AG09309 (cell line): ENCODE results near the gene MORN5.

Experiments
- DNase-seq: peaks from one replicate; pipeline ENCODE4 v3.0.0-alpha.2; 2010; ENCODE audit warnings: low read depth
- H3K4me3 ChIP-seq: 2 replicates; pipeline ENCODE4 v1.5.1; 2011; ENCODE audit warnings: mild to moderate bottlenecking, low read depth, low read length, moderate library complexity; ENCODE audit not compliant: control insufficient read depth
- CTCF ChIP-seq: IDR thresholded peaks from 2 replicates; pipeline ENCODE4 v1.5.1; 2011; ENCODE audit warnings: mild to moderate bottlenecking, low read depth, low read length, inconsistent platforms; ENCODE audit not compliant: insufficient read depth, control insufficient read depth; ENCODE audit errors: missing control alignments

Gene MORN5

GRCh38 chr9:122143876-122144405 lies 15.8 kb upstream of the MORN5 start:
- no peak overlapping the region for H3K4me3 ChIP-seq
- no peak for DNase-seq
- TF ChIP-seq CTCF, result no peak

- DNase-seq, result no peak
- peak; percentile 52 for TF ChIP-seq CTCF
- no peak overlapping the region for H3K4me3 ChIP-seq
Observed at GRCh38 chr9:122144836-122145591, 14.7 kb upstream of the MORN5 start.

GRCh38 chr9:122145592-122145863 lies 14.2 kb upstream of the MORN5 start:
- TF ChIP-seq CTCF, result no peak
- H3K4me3 ChIP-seq, result no peak overlapping the region
- DNase-seq, result no peak

- DNase-seq, result no peak
- no peak for TF ChIP-seq CTCF
Observed at GRCh38 chr9:122151267-122151828, 8.4 kb upstream of the MORN5 start.

GRCh38 chr9:122155796-122156195 lies 3.9 kb upstream of the MORN5 start:
- H3K4me3 ChIP-seq, result no peak overlapping the region
- TF ChIP-seq CTCF, result no peak
- DNase-seq, result no peak

More at GRCh38 chr9:122151267-122151828, 8.4 kb upstream of the MORN5 start:
- no peak overlapping the region for H3K4me3 ChIP-seq

- no peak for DNase-seq
- peak; percentile 61 for TF ChIP-seq CTCF
- no peak overlapping the region for H3K4me3 ChIP-seq
Observed at GRCh38 chr9:122158202-122158601, 1.5 kb upstream of the MORN5 start.
